Fibroblast of skin of back (primary cell): ENCODE data around the gene RELL1.

Source experiments
- DNase-seq: peaks from one replicate; pipeline ENCODE4 v3.0.0-alpha.2; 2013

The RELL1 gene

DNA sequence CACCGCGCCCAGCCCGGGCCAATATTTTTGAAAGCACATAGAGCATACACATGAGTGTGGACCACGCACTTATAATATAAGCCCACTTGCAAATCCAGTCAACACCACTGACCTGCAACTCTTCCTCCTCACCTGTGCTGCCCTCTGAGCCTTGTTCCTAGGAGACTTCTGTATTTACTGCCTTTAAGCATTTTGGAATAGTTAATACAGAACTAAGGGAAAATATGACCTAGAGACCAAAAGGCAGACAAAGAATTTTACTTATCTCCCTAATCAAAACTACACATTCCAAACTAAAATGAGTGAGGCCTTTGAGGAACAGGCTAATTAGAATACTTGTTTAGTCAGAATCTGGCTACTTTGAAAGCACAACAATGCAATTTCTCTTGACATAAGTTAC is 89.1 kb downstream of the RELL1 start:
- DNase-seq = no peak

DNA sequence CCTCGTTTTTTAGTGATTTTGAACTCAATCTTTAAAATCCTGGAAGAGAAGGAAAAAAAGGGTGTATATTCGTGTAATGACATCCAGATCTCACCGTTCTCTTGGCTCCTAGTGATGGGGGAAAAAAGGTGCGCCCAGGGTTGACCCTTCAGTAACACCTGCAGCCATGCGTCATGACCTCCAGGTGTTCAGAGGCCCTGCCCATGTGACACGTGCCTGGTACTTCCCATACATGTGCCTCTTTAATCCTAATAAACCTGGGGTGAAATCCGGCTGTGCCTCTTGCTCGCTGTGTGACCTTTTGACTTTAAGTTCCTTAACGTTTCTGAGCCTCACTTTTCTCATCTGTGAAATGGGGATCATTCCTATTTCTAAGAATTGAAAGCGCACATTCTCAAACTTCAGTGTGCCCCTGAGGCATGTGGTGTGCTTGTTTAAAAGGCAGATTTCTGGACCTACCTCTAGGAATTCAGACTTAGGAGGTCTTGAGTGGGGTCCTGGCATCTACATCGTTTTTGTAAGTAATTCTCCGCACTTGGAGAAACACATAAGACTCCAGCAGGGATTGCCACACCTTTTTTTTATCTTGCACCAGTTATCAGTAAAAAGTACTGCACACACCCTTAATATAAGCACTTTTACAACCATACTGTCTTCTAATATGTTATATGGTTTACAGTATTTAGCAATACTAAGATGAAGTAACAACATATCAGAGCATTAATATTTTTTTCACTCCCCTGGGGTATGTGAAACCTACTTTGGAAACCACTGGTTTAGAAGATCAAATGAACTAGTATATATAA is 90.1 kb downstream of the RELL1 start:
- DNase-seq = no peak

DNA sequence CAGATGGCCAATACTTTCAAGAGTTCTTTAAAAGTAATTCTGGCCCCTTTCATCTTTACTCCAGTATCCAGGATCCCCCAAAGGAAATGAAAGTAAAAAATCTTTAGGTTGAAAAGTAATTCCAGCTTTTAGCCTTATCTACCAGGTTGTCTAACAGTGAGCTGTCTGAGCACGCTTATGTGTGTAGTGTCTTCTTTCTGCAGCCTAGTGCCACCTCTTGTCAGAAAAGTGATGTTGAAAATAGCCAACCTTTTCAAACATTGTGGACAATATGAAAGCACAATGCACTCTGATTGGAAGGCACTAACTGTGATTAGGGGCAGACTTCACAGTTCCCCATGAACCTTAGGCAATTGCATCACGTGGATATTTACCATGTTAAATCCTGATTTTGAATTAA is 92.1 kb downstream of the RELL1 start:
- no peak for DNase-seq

DNA sequence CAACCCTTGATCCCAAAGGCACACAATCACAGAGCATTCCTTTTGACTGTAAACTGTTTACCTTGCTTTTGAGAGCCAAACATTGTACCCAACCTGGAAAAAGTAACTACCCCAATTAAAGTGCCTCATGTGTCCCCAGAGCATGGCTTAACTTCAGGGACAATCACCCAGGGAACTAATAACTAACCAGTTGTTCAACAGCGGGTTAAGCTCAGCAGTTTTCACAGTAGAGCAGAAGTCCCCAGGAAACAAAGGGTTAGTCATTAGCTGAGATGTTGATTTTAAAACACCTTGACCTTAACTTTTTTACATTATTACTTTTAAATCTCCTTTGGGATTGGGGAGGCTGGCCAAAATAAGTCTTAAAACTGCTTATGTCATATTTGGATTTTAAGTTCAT is 94.8 kb downstream of the RELL1 start:
- DNase-seq = no peak

DNA sequence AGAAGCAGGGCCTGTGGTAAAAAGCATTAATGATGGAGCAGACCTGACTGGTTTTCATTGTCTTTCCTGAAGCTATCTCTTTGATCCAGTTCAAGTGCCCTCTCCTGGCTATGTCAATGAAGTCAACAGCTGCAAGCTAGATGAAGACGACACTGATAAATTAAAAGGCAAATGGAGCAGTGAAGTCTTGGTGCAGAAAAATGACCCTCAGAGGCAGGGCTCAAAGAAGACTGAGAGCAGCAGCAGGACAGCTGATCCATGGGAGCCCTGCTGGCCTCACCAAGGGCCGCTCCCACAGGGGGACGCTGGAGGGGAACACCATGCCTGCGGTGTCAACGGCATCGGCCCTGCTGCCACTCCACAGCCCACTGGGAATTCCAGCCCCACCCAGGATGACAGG is 96.2 kb downstream of the RELL1 start:
- DNase-seq = no peak

DNA sequence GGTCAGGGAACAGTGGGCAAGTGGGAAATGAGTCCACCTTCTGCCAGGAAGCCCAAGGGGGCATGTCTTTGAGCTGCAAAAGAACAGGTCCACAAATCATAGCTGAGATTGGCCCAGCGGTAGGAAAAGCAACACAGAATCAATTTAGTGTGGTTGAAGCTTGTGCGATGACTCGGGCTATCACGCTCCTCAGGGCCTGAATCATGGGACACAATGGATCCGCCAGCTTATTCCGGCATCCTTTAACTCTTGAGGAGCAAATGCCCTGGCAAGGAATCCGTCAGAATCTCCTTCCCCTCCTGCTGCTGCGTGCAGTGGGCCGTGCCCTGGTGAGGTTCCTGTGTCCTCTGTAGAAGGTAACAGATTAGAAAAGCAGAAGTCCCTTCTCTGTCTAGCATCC is 98.0 kb downstream of the RELL1 start:
- DNase-seq = no peak

DNA sequence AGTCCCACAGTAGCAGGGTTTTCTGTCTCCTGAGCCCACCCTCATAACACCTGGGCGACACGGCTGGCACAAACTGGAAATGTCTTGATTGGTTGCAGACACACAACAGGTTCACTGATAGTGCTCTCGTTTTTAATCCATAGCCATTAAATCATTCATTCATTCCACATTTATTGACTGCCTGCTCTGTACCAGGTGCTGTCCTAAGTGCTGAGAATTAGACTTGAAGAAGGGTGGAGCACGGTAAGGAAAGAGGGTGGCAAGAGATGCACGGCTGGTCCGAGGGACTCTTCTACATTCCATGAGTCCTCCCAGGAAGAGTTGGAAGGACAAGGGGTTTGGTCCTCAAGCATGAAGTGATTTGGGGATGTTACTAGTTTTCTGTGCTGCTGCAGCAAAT is 100.0 kb downstream of the RELL1 start:
- no peak for DNase-seq

DNA sequence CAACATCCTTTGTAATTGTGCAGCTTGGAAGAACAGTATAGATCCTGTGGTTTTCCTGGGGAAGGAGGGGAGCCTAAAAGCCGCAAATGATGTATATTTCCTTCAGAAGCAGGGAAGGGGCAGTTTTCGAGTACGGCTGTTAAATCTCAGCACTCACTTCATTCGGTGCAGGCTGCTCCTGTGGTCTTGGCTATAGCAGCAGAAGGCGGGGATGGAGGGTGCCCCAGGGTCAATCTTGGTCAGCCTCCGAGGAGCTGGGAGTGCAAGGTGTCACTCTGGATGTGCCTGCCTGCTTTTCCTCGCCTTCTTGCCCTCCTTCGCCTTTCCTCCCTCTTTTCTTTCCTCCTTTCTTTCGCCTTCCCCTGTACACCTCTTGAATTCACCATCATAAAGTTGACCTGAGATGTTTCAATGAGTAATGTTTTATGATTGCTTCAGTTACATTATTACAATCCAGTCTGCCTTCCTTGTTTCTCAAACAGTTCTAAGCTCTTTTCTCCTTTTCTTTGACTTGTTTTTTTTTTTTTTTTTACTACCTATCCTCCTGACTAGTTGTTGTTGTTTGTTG is 101.6 kb downstream of the RELL1 start:
- DNase-seq = no peak

DNA sequence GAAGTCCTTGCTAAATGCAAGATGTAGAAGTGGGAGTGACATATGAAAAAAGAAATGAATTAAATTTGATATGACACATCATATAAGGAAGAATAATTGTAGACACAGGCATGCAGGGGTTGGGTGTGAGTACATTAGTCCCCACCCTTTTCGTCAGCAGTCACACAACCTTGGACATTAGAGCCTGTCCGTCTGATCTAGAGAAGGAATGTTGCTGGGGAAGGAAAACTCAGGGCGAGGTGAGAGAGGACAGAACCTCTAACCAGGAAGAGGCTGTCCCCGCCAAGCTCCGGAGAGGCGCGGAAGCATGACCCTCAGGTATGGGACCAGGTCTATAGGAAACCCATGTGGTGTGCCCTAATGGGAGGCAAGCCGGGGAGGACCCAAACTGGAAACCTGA is 102.1 kb downstream of the RELL1 start:
- no peak for DNase-seq

DNA sequence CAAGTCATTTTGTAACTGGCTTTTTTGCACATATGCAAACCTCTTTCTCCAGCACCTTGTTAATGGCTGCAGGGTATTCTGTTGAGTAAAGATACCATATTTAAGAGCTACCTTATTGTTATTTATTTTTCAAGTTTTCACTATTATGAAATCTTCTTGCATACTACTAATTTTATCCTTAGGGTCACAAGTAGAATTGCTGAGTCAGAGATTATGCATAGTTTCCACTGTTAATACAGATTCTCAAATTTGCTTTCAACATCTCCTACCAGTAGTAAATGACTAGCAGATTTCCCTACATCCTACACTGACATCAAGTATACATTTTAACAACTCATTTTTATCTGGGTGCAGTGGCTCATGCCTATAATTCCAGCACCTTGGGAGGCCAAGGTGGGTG is 112.6 kb downstream of the RELL1 start:
- DNase-seq = no peak

DNA sequence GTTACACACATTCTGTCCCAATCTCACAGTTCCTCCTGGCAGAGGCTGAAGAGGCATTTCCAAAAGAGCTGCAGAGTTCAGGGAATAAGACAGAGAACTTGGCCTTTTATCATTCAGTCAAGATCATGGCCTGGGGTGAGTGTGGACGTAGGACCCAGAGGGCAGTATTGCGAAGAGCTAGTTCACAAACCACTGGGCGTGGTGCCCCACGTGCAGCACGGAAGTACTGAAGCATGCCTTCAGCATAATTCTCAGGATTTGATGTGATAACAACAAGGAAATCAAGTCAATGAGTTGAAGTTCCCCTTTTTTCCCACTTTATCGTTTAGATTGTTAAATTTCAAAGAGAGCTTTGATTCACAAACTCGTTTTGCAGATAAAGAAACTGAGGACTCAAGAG is 117.7 kb downstream of the RELL1 start:
- DNase-seq = no peak

DNA sequence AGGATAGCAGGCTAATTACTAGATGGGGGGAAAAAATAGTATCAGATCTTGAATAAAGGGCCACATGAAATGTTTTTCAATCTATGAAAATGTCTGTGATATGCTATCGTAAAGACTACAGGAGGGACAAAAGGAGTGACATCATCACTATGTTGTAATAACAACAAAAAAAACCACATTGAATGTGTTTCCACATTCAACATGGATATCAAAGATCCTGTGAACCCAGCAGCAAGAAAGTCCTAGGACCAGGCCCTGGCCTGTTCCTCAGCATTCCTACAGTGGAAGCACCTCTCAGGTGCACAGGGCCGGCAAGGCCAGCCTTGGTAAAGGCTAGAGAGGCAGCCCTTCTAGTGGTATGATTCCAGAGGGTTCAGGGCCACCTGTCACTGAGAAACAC is 118.3 kb downstream of the RELL1 start:
- DNase-seq = no peak

DNA sequence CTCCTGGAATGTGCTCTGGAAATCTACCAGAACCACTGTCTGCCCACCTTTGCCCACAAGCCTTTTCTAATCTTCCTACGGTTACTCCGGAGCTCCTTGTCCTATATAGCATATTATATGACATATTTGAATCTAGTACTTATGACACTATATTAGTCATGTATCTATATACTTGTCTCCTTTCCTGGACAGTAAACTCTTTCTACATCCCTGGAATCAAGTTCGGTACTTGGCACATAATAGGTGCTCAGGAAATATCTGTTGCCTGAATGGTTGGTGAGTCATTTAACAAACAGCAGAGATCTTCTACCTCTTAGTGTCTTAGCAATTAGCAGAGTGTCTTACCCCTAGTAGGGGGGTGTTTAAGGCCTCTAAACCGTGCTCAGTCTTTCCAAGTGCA is 123.6 kb downstream of the RELL1 start:
- DNase-seq = peak; percentile 27

DNA sequence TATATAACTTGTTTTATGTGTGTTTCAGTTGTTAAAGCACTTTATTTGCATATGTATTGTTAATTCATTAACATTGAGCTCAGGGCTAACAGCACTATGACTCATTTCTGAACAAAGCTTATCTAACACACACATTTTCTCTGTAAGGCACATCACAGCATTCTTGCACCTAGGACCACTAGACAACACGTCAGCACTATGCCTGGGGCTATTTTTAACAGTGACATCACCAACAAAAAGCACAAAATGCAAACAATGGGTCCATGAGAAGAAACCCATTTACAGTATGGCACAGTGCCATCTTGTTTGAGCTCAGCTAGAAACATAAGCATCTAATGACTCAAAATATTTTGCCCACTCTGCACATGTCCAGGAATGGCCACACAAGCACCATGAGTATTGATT is 124.4 kb downstream of the RELL1 start:
- DNase-seq = peak; percentile 72

DNA sequence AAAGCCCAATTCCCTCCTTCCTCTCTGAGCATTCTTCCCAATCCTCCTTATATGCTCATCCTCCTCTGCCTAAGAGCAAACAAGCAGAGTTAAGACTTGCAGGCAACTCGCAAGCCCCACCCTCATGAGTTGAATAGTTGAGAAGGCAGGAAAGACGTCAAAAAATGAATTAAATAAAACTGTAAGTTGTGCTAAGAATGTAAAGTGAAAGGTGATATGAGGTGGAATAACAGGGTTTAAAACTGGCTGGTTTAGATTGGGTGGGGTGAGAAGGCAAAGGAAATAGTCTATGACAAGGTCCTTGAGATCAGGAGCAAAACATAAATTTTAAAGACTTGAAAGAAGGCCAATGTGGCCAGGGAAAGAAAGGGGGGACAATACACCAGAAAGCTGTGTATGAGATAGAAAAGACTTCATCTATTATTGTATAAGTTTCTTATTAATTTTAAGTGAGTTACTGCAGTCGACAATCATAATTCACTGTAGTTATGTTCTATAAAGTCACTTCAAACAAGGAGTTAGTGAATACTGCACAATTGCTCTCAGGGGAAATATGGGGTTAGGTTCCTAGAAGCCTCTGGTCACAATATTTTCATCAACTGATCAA is 124.9 kb downstream of the RELL1 start:
- DNase-seq = no peak
